ENCODE results near the gene RASSF5. TPM values are rescaled to one million over a fixed set of nuclear protein-coding genes. Genes with fewer than 3 reads are reported as not detected.

The RASSF5 gene
- total and polyA plus RNA-seq, 8 donors, result 6.7 to 22.3 (median 12.5) TPM

DNA sequence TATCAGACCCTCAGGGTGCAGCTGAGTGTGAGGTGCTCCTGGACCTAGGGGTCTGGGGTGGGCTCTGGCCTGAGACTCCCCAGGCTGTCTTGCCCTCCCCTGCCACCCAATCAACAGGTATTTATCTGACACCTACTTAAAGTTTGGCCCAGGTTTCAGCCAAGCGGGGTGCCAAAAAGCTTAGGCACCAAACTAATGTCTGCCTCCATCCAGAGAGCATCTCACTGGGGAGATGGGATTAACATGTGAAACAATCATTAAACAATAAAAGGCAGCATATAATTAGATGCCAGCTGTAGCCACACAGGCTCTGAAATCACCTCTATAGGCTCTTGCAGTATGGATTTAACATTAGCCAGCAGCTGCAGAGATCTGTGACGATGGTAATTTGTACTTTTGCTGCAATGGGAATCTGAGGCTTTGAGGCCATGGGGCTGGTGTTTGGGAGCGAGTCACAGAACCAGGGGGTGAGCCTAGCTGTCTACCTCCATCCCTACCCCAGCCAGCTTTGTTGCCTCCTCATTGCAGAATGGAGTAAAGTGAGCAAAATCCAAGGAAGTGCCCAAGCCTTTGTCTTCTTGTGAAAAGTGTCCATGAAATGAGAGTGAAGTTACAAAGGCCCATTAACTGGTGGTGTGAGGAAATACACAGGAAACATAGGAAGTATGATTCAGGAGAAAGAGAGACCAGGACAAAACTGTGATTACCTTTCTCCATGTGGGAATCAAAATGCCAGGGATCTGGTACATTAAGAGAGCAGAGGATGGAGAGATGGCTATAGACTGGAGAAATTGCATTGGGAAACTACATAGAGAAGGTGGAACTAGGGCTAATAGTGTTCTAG is 68.8 kb downstream of the RASSF5 start:
- Histone ChIP-seq H3K36me3 (no peaks in the 10 kb centered on the region), H3K27me3 (no peaks in the 10 kb centered on the region), H3K9me3 (no peaks in the 10 kb centered on the region), H3K27ac (peak overlapping the region in 2 of 4 donors; percentile 65 to 75), H3K4me3 (no peak overlapping the region), H3K4me1 (peaks cover 0 to 4% (median 0%) of the 10 kb centered on the region in 3 donors)
- ATAC-seq, result no peak
- DNase-seq, result no peak
- TF ChIP-seq, protein P1, sequence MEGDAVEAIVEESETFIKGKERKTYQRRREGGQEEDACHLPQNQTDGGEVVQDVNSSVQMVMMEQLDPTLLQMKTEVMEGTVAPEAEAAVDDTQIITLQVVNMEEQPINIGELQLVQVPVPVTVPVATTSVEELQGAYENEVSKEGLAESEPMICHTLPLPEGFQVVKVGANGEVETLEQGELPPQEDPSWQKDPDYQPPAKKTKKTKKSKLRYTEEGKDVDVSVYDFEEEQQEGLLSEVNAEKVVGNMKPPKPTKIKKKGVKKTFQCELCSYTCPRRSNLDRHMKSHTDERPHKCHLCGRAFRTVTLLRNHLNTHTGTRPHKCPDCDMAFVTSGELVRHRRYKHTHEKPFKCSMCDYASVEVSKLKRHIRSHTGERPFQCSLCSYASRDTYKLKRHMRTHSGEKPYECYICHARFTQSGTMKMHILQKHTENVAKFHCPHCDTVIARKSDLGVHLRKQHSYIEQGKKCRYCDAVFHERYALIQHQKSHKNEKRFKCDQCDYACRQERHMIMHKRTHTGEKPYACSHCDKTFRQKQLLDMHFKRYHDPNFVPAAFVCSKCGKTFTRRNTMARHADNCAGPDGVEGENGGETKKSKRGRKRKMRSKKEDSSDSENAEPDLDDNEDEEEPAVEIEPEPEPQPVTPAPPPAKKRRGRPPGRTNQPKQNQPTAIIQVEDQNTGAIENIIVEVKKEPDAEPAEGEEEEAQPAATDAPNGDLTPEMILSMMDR (IDR thresholded peaks at IDR 0.05), result no peak
- intact Hi-C loops (cut with DNase I), result no loop called here
- FAIRE-seq, result no peak
- WGBS, 2 donors, result 87 to 95% methylated on average over 3 of the region's 3 CpGs

DNA sequence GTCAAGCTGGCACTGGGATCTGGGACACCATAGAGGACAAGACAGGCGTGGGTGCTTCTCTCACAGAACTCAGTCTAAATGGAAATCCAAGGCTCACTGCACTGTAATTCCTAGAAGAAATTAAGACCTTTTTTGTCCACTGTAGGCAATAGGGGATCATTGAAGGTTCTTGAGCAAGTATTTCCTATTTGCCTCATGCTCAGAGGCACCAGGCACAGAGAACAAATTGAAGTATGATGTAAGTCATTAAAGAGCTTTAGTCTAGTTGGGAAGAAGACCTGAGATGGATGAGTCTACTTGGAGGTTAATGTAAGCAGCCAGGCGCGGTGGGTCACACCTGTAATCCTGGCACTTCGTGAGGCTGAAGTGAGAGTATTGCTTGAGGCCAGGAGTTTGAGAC is 70.3 kb downstream of the RASSF5 start:
- WGBS, 2 donors, result 78 to 92% methylated on average over 4 of the region's 4 CpGs
- no peak overlapping the region for H3K4me3 ChIP-seq
- H3K36me3 ChIP-seq, result no peaks in the 10 kb centered on the region
- DNase-seq, result no peak
- intact Hi-C loops (cut with DNase I), result no loop called here
- no peaks in the 10 kb centered on the region for H3K9me3 ChIP-seq
- H3K27ac ChIP-seq, result no peak overlapping the region
- peaks cover 0 to 4% (median 0%) of the 10 kb centered on the region in 3 donors for H3K4me1 ChIP-seq
- no peak for ATAC-seq
- no peak for FAIRE-seq
- TF ChIP-seq, protein P1 (IDR thresholded peaks at IDR 0.05), result no peak
- no peaks in the 10 kb centered on the region for H3K27me3 ChIP-seq

DNA sequence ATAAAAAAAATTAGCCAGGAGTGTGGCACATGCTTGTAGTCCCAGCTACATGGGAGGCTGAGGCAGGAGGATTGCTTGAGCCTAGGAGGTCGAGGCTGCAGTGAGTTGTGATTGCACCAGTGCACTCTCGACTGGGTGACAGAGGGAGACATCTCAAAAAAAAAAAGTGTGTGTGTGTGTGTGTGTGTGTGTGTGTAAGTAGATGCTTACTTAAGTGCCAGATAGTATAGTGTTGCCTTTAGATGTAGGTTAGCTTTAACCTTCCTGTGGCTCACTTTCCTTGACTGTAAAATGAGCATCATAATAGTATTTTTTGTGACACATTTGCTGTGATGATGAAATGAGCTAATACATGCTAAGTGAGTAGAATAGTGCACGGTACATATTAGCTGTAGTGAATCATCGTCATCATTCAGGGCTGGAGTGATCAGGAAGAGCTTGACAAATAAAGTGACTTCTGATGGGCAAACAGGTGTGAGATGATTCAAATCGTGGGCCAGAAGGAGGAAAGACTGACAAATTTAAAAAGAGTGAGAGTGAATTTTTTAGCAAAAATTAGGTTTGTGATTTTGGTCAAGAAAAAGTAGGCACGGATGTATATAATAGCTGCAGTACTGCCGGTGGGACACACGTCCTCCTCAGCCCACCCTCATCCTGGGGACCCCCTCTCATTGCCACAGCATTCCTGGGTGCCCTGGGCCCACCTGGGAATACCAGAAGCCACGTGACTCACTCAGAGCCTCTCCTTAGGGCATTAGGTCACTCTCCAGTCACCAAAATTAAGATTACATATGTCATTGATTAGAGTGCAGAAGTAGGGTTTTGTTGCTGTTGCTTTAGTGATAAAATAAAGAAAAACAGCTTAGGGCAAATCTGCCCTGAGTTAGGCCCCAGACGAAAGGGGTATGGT is 71.0 kb downstream of the RASSF5 start:
- FAIRE-seq, result no peak

GRCh38 chr1:206578978-206579374 is 71.6 kb downstream of the RASSF5 start:
- FAIRE-seq, result no peak
- Histone ChIP-seq H3K36me3 (no peaks in the 10 kb centered on the region), H3K9me3 (no peaks in the 10 kb centered on the region), H3K27ac (no peak overlapping the region), H3K27me3 (no peaks in the 10 kb centered on the region), H3K4me3 (no peak overlapping the region), H3K4me1 (peaks cover 0 to 4% (median 0%) of the 10 kb centered on the region in 3 donors)
- WGBS, 2 donors, result 83 to 86% methylated on average over 4 of the region's 4 CpGs
- intact Hi-C loops (cut with DNase I), result no loop called here
- no peak for ATAC-seq
- TF ChIP-seq, protein P1 (IDR thresholded peaks at IDR 0.05), result no peak
- no peak for DNase-seq

More for the DNA sequence above, 71.0 kb downstream of the RASSF5 start:
- DNase-seq (no peak), ATAC-seq (peak in 2 of 4 donors; percentile 26)
- Histone ChIP-seq H3K27me3 (no peaks in the 10 kb centered on the region), H3K36me3 (no peaks in the 10 kb centered on the region), H3K27ac (no peak overlapping the region), H3K9me3 (no peaks in the 10 kb centered on the region), H3K4me3 (no peak overlapping the region), H3K4me1 (peaks cover 0 to 4% (median 0%) of the 10 kb centered on the region in 3 donors)
- intact Hi-C loops (cut with DNase I), result no loop called here
- TF ChIP-seq, protein P1 (IDR thresholded peaks at IDR 0.05), result no peak
- 70 to 79% methylated on average over 10 of the region's 10 CpGs for WGBS, 2 donors
